ENCODE results near the gene CRNKL1. TPM values are rescaled to one million over a fixed set of nuclear protein-coding genes. Genes with fewer than 3 reads are reported as not detected.

Gene CRNKL1
- total RNA-seq, 6 experiments from 2014 or later = 17.5 to 24.0 (median 19.3) TPM

GRCh38 chr20:19993958-19994669 is 58.2 kb downstream of the CRNKL1 start:
- Mint-ChIP-seq H3K4me3 (peak overlapping the region; percentile 83), H3K27ac (peak overlapping the region; percentile 95), H3K36me3 (ENCODE audit: low read depth) (peaks cover 31% of the 10 kb centered on the region), H3K27me3 (ENCODE audit: insufficient read depth) (no peaks in the 10 kb centered on the region; the same call in none of the 2 replicates), H3K9me3 (no peaks in the 10 kb centered on the region), H3K4me1 (ENCODE audit: low read depth) (peaks cover 66% of the 10 kb centered on the region)
- DNase-seq = peak; percentile 58
- no peak for TF ChIP-seq CTCF (IDR thresholded peaks at IDR 0.05)

- no peaks in the 10 kb centered on the region; the same call in none of the 2 replicates for H3K27me3 Mint-ChIP-seq (ENCODE audit: insufficient read depth)
- H3K36me3 Mint-ChIP-seq (ENCODE audit: low read depth) = peaks cover 33% of the 10 kb centered on the region
- TF ChIP-seq CTCF (IDR thresholded peaks at IDR 0.05) = no peak
- peak overlapping the region; percentile 83 for H3K4me3 Mint-ChIP-seq
- DNase-seq = peak; percentile 94
- no peaks in the 10 kb centered on the region for H3K9me3 Mint-ChIP-seq
- peaks cover 75% of the 10 kb centered on the region for H3K4me1 Mint-ChIP-seq (ENCODE audit: low read depth)
- H3K27ac Mint-ChIP-seq = peak overlapping the region; percentile 95
Observed at GRCh38 chr20:19992996-19993908, 59.0 kb downstream of the CRNKL1 start.

- no peak for TF ChIP-seq CTCF (IDR thresholded peaks at IDR 0.05)
- Mint-ChIP-seq H3K36me3 (ENCODE audit: low read depth) (peaks cover 36% of the 10 kb centered on the region), H3K4me1 (ENCODE audit: low read depth) (peaks cover 84% of the 10 kb centered on the region), H3K4me3 (peak overlapping the region; percentile 83), H3K27me3 (ENCODE audit: insufficient read depth) (no peaks in the 10 kb centered on the region; the same call in none of the 2 replicates), H3K9me3 (no peaks in the 10 kb centered on the region), H3K27ac (peak overlapping the region; percentile 95)
- DNase-seq = no peak
Observed at GRCh38 chr20:19991854-19992253, 60.4 kb downstream of the CRNKL1 start.

DNA sequence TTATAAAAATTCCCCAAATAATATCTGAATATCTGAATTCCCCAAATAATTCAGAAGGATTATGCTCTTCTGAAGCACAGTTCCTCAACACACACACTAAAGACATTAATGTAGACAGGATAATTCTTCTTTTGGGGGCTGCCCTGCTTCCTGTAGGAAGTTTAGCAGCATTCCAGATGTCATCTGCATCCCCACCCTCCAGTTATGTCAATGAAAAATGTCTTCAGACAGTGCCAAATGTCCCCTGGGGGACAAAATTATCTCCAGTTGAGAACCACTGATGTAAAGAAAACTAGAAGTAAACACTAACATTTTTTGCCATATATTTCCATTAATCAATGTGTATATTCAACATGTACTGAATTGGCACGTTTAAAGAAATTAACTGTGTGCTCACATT is 61.0 kb downstream of the CRNKL1 start:
- Mint-ChIP-seq H3K27me3 (ENCODE audit: insufficient read depth) (no peaks in the 10 kb centered on the region; the same call in none of the 2 replicates), H3K4me1 (ENCODE audit: low read depth) (peaks cover 89% of the 10 kb centered on the region), H3K36me3 (ENCODE audit: low read depth) (peaks cover 41% of the 10 kb centered on the region), H3K9me3 (no peaks in the 10 kb centered on the region), H3K4me3 (peak overlapping the region; percentile 83), H3K27ac (peak overlapping the region; percentile 95)
- no peak for TF ChIP-seq CTCF (IDR thresholded peaks at IDR 0.05)
- no peak for DNase-seq

DNA sequence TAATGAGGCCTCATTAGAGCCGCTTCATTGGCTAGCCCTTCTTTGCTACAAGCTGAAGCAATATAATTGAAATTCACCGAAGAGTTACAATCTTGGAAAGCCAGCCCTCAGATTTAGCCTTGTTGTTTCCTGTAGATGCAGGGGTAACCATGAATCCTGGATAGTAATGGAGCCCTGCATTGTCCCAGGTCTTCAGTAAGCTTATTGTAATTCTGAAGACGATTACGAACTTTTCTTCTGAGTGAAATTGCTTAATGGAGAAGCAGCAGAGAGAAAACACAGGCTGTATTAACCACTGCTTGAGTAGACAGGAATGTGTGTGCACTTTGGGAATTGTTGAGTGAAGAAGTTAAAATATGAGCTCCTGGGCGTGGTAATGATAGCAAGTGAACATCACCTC is 61.4 kb downstream of the CRNKL1 start:
- H3K4me3 Mint-ChIP-seq = peak overlapping the region; percentile 83
- DNase-seq = no peak
- TF ChIP-seq CTCF (IDR thresholded peaks at IDR 0.05) = no peak
- no peaks in the 10 kb centered on the region; the same call in none of the 2 replicates for H3K27me3 Mint-ChIP-seq (ENCODE audit: insufficient read depth)
- H3K27ac Mint-ChIP-seq = peak overlapping the region; percentile 95
- peaks cover 43% of the 10 kb centered on the region for H3K36me3 Mint-ChIP-seq (ENCODE audit: low read depth)
- peaks cover 94% of the 10 kb centered on the region for H3K4me1 Mint-ChIP-seq (ENCODE audit: low read depth)
- H3K9me3 Mint-ChIP-seq = no peaks in the 10 kb centered on the region
